HEK293 (cell line): Measurements from ENCODE around the gene B4GALT4.

Experiments used
- ATF2 ChIP-seq: fragments of 450-650 bp; formaldehyde crosslinking; IDR thresholded peaks from 2 replicates; pipeline ENCODE4 v1.5.1; 2016; ENCODE audit warnings: missing biosample characterization, missing genetic modification characterization, low read depth
- GLIS2 ChIP-seq: fragments of 450-650 bp; formaldehyde crosslinking; IDR thresholded peaks from 2 replicates; pipeline ENCODE4 v1.5.1; 2016; ENCODE audit warnings: missing biosample characterization, missing genetic modification characterization
- KLF7 ChIP-seq: fragments of 450-650 bp; formaldehyde crosslinking; IDR thresholded peaks from 2 replicates; pipeline ENCODE4 v1.5.1; 2016; ENCODE audit warnings: missing biosample characterization, missing genetic modification characterization, borderline replicate concordance
- KLF8 ChIP-seq: fragments of 450-650 bp; formaldehyde crosslinking; IDR thresholded peaks from 2 replicates; pipeline ENCODE4 v1.5.1; 2016; ENCODE audit warnings: missing biosample characterization, missing genetic modification characterization
- MZF1 ChIP-seq: fragments of 450-650 bp; formaldehyde crosslinking; IDR thresholded peaks from 2 replicates; pipeline ENCODE4 v1.5.1; 2017; ENCODE audit warnings: missing biosample characterization, missing genetic modification characterization, borderline replicate concordance
- PRDM6 ChIP-seq: fragments of 450-650 bp; formaldehyde crosslinking; IDR thresholded peaks from 2 replicates; pipeline ENCODE4 v1.5.1; 2017; ENCODE audit warnings: missing biosample characterization, missing genetic modification characterization
- SETDB1 ChIP-seq: IDR thresholded peaks from one replicate; pipeline ENCODE4 v1.6.1; 2017; ENCODE audit warnings: mild to moderate bottlenecking, low read length, moderate library complexity, mixed read lengths; ENCODE audit not compliant: insufficient read length
- SP3 ChIP-seq: fragments of 450-650 bp; formaldehyde crosslinking; IDR thresholded peaks from 2 replicates; pipeline ENCODE4 v1.5.1; 2016; ENCODE audit warnings: missing biosample characterization, missing genetic modification characterization
- ZBTB26 ChIP-seq: fragments of 450-650 bp; formaldehyde crosslinking; optimal IDR thresholded peaks from 2 replicates; pipeline ENCODE3; 2016; ENCODE audit warnings: missing biosample characterization, mild to moderate bottlenecking, missing genetic modification characterization
- ZBTB6 ChIP-seq: fragments of 450-650 bp; formaldehyde crosslinking; IDR thresholded peaks from 2 replicates; pipeline ENCODE4 v1.5.1; 2017; ENCODE audit warnings: missing biosample characterization, missing genetic modification characterization
- ZNF174 ChIP-seq: fragments of 450-650 bp; formaldehyde crosslinking; IDR thresholded peaks from 2 replicates; pipeline ENCODE4 v1.5.0; 2017; ENCODE audit warnings: missing biosample characterization, mild to moderate bottlenecking, missing genetic modification characterization
- ZNF223 ChIP-seq: fragments of 450-650 bp; formaldehyde crosslinking; IDR thresholded peaks from 2 replicates; pipeline ENCODE4 v1.5.1; 2016; ENCODE audit warnings: missing biosample characterization, missing genetic modification characterization
- ZNF274 ChIP-seq, 2 experiments: fragments of 200-500 bp in 1 of 2; fragments of 450-650 bp in 1 of 2; sonication (Bioruptor generic) in 1 of 2; formaldehyde crosslinking in 1 of 2; IDR thresholded peaks; 2 replicates each; pipeline versions ENCODE4 v1.5.1 to v1.6.1; 2014 to 2016; ENCODE audit warnings: borderline replicate concordance in 1 of 2, inconsistent platforms in 1 of 2, low read length in 1 of 2, missing biosample characterization in 1 of 2, missing genetic modification characterization in 1 of 2
- ZNF529 ChIP-seq: fragments of 450-650 bp; formaldehyde crosslinking; IDR thresholded peaks from 2 replicates; pipeline ENCODE4 v1.5.1; 2017; ENCODE audit warnings: missing genetic modification characterization, missing biosample characterization; ENCODE audit not compliant: insufficient replicate concordance
- ZNF585B ChIP-seq: fragments of 450-650 bp; formaldehyde crosslinking; IDR thresholded peaks from 2 replicates; pipeline ENCODE4 v1.5.1; 2016; ENCODE audit warnings: missing biosample characterization, missing genetic modification characterization
- ZNF600 ChIP-seq: fragments of 450-650 bp; formaldehyde crosslinking; IDR thresholded peaks from 2 replicates; pipeline ENCODE4 v1.5.1; 2016; ENCODE audit warnings: missing biosample characterization, missing genetic modification characterization
- ZNF660 ChIP-seq: fragments of 450-650 bp; IDR thresholded peaks from 2 replicates; pipeline ENCODE4 v1.5.1; 2018; ENCODE audit warnings: missing biosample characterization, mild to moderate bottlenecking, missing genetic modification characterization
- TF ChIP-seq, protein P1 (sequence below): fragments of 450-650 bp; formaldehyde crosslinking; IDR thresholded peaks from 2 replicates; pipeline ENCODE4 v1.5.1; 2016; ENCODE audit warnings: missing biosample characterization, missing genetic modification characterization
- TF ChIP-seq, protein P2 (sequence below): fragments of 450-650 bp; formaldehyde crosslinking; IDR thresholded peaks from 2 replicates; pipeline ENCODE4 v1.5.1; 2016; ENCODE audit warnings: missing biosample characterization, missing genetic modification characterization
- TF ChIP-seq, protein P3 (sequence below): fragments of 450-650 bp; formaldehyde crosslinking; IDR thresholded peaks from 2 replicates; pipeline ENCODE4 v1.5.1; 2016; ENCODE audit warnings: missing biosample characterization, missing genetic modification characterization
- TF ChIP-seq, protein P4 (sequence below): fragments of 450-650 bp; IDR thresholded peaks from 2 replicates; pipeline ENCODE4 v1.5.1; 2018; ENCODE audit warnings: missing biosample characterization, mild to moderate bottlenecking, missing genetic modification characterization

The B4GALT4 gene

DNA sequence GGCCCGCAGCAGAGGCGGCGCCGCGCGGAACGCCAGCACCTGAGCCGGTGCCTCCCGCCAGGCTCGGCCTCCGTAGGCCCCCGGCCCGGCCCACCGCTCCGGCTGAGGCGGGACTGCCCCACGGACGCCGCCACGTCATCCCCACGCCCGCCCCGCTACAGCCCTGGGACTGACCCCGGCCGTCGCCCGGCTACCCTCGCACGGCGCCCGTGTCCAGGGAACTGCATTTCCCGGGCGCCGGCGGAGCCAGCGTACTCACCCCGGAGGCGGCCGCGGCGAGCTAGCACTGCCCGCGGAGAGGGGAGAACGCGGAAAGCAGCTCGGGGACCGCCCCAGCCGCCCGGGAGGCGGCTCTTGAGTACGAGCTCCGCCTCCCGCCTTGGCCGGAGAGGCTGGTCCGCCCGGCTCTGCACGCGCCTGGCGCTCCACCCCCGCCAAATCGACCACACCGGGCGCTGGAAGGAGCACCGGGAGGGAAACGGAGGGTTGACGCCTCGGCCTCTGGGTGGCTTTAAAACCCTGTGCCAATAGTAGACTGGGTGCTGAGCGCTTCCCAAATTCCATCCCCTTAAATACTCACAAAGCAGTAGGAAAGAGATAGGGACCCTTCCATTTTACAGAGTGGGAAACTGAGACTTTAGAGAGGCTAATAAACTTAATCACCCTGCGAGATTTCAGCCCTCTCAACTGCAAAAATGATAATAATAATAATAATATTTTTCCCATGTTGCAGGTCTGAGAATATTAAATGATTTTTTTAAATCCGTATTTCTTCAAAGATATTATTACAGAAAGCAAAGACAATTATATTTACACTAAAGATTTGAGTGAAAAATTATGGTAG is at the start of gene B4GALT4 (continued):
- TF ChIP-seq ATF2 (tag by site-specific recombination) (no peak), PRDM6 (no peak), SP3 (tag by site-specific recombination) (peak; percentile 74), KLF8 (tag by site-specific recombination) (peak; percentile 27; the same call in 1 of the 2 replicates), ZNF223 (no peak), GLIS2 (peak; percentile 84), ZNF529 (no peak), ZNF585B (tag by site-specific recombination) (no peak), ZNF174 (tag by site-specific recombination) (no peak), ZBTB26 (peak; percentile 77), ZNF660 (peak; percentile 73; the same call in 1 of the 2 replicates), ZNF274 (IDR thresholded peaks at IDR 0.05; ENCODE audit: low read length) (no peak), ZNF274 (tag by site-specific recombination; IDR thresholded peaks at IDR 0.05; ENCODE audit: borderline replicate concordance) (no peak), KLF7 (tag by site-specific recombination) (no peak), SETDB1 (no peak), ZBTB6 (tag by site-specific recombination) (no peak), MZF1 (tag by site-specific recombination) (no peak), ZNF600 (tag by site-specific recombination) (no peak)
- TF ChIP-seq, protein P1, sequence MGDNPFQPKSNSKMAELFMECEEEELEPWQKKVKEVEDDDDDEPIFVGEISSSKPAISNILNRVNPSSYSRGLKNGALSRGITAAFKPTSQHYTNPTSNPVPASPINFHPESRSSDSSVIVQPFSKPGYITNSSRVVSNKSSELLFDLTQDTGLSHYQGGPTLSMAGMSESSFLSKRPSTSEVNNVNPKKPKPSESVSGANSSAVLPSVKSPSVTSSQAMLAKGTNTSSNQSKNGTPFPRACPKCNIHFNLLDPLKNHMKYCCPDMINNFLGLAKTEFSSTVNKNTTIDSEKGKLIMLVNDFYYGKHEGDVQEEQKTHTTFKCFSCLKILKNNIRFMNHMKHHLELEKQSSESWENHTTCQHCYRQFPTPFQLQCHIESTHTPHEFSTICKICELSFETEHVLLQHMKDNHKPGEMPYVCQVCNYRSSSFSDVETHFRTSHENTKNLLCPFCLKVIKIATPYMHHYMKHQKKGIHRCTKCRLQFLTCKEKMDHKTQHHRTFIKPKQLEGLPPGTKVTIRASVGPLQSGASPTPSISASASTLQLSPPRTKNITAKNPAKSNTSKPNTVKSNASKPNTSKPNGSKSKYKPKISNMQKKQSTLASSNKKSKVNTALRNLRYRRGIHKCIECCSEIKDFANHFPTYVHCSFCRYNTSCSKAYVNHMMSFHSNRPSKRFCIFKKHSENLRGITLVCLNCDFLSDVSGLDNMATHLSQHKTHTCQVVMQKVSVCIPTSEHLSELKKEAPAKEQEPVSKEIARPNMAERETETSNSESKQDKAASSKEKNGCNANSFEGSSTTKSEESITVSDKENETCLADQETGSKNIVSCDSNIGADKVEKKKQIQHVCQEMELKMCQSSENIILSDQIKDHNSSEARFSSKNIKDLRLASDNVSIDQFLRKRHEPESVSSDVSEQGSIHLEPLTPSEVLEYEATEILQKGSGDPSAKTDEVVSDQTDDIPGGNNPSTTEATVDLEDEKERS (tag by site-specific recombination), result no peak
- TF ChIP-seq, protein P2, sequence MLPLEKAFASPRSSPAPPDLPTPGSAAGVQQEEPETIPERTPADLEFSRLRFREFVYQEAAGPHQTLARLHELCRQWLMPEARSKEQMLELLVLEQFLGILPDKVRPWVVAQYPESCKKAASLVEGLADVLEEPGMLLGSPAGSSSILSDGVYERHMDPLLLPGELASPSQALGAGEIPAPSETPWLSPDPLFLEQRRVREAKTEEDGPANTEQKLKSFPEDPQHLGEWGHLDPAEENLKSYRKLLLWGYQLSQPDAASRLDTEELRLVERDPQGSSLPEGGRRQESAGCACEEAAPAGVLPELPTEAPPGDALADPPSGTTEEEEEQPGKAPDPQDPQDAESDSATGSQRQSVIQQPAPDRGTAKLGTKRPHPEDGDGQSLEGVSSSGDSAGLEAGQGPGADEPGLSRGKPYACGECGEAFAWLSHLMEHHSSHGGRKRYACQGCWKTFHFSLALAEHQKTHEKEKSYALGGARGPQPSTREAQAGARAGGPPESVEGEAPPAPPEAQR (tag by site-specific recombination), result no peak
- TF ChIP-seq, protein P3, sequence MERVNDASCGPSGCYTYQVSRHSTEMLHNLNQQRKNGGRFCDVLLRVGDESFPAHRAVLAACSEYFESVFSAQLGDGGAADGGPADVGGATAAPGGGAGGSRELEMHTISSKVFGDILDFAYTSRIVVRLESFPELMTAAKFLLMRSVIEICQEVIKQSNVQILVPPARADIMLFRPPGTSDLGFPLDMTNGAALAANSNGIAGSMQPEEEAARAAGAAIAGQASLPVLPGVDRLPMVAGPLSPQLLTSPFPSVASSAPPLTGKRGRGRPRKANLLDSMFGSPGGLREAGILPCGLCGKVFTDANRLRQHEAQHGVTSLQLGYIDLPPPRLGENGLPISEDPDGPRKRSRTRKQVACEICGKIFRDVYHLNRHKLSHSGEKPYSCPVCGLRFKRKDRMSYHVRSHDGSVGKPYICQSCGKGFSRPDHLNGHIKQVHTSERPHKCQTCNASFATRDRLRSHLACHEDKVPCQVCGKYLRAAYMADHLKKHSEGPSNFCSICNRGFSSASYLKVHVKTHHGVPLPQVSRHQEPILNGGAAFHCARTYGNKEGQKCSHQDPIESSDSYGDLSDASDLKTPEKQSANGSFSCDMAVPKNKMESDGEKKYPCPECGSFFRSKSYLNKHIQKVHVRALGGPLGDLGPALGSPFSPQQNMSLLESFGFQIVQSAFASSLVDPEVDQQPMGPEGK (tag by site-specific recombination), result peak; percentile 42; the same call in 1 of the 2 replicates
- TF ChIP-seq, protein P4, sequence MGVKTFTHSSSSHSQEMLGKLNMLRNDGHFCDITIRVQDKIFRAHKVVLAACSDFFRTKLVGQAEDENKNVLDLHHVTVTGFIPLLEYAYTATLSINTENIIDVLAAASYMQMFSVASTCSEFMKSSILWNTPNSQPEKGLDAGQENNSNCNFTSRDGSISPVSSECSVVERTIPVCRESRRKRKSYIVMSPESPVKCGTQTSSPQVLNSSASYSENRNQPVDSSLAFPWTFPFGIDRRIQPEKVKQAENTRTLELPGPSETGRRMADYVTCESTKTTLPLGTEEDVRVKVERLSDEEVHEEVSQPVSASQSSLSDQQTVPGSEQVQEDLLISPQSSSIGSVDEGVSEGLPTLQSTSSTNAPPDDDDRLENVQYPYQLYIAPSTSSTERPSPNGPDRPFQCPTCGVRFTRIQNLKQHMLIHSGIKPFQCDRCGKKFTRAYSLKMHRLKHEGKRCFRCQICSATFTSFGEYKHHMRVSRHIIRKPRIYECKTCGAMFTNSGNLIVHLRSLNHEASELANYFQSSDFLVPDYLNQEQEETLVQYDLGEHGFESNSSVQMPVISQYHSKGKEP (tag by site-specific recombination), result no peak
